ENCODE measurements around the gene DESI1.
A peak's percentile ranks its signal among the peaks of the same experiment; 100 is the strongest.
"Not testable (repeated sequence)": the region's sequence is repeated elsewhere in the genome, so short reads cannot be mapped to it uniquely, and the experiment has no call there.

Gene DESI1

GRCh38 chr22:41631615-41632014, 10.8 kb upstream of the DESI1 start:
- DNase-seq: not testable (repeated sequence)

GRCh38 chr22:41631115-41631514, 10.3 kb upstream of the DESI1 start:
- DNase-seq: not testable (repeated sequence)

- no peak for DNase-seq
Observed at GRCh38 chr22:41625577-41625976, 4.7 kb upstream of the DESI1 start.

DNA sequence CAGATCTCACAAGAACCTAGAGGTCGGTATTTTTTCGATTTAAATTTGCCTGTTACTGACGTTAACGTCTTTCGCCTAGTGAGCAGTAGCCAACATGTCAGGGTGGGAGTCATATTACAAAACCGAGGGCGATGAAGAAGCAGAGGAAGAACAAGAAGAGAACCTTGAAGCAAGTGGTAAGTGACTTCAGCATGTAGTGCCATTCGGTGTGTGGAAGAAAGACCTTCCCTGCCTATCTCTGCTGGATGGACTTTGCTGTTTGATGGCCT, 1.0 kb upstream of the DESI1 start:
- DNase-seq: no peak

GRCh38 chr22:41621099-41621910, 462 bp upstream of the DESI1 start, which contains the start of gene XRCC6:
XRCC6 (plus strand) TSS chr22:41621295; CDS start chr22:41622005, 710 bp downstream.
- peak; percentile 98 for DNase-seq

- peak; percentile 5 for DNase-seq
Observed at GRCh38 chr22:41619979-41620588, 759 bp downstream of the DESI1 start.

DNA sequence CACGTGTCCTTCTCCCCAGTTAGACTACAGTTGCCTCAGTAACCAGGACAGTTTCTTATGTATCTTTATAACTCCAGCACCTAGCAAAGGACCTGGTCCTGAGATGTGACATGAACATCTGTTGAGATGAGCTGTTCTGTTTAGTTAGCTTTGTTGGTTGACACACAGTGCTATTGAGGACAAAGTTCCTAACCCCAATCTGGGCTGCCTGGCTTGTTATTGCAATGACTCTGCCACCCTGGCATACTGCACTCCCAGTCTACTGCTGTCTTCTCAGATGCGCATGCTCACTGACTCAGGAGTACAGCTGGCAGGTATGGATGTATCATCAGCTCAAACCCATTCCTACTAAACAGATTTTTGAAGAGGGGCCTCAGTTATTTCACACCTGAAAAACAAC, 7.4 kb downstream of the DESI1 start:
- DNase-seq: no peak

- no peak for DNase-seq
Observed at GRCh38 chr22:41612603-41613306, 8.1 kb downstream of the DESI1 start.

GRCh38 chr22:41608386-41608785, 12.5 kb downstream of the DESI1 start:
- no peak for DNase-seq

DNA sequence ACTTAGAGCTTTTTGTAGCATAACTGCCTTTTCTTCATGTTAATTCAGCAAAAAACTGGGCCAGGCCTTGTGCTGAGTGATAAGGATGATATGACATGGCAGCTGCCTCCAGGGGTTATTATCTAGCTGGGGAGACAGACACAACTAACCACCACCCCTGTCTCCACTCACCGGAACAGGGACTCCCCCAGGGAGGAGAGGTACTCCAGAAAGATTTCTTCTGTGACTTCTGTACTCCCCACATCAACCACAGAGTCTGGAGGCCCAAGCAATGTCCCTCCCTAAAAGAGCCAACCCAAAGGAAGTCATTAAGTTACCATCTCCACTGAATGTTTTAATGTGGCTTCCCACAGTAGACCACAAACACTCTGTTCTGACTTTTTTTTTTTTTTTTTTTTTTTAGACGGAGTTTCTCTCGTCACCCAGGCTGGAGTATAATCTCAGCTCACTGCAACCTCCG, 16.9 kb downstream of the DESI1 start:
- no peak for DNase-seq

DNA sequence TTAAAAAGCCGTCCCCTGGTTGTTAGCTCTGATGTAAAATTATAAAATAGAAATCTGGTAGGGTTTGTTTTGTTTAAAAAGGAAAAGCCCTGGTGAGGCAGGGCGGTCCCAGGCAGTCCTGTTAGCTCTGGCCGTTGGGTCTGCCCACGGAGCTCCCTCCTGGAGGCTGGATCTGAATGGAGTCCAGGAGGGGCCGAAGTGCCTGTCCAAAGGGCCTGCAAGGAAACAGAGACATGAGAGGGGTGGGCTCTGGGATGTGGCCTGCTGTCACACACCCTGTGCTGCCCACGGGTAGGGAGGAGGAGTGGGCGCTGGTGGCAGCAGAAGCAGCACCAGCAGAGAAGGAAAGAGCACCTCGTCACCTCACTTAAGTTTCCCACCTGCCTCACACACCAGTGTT, 19.9 kb downstream of the DESI1 start:
- no peak for DNase-seq

DNA sequence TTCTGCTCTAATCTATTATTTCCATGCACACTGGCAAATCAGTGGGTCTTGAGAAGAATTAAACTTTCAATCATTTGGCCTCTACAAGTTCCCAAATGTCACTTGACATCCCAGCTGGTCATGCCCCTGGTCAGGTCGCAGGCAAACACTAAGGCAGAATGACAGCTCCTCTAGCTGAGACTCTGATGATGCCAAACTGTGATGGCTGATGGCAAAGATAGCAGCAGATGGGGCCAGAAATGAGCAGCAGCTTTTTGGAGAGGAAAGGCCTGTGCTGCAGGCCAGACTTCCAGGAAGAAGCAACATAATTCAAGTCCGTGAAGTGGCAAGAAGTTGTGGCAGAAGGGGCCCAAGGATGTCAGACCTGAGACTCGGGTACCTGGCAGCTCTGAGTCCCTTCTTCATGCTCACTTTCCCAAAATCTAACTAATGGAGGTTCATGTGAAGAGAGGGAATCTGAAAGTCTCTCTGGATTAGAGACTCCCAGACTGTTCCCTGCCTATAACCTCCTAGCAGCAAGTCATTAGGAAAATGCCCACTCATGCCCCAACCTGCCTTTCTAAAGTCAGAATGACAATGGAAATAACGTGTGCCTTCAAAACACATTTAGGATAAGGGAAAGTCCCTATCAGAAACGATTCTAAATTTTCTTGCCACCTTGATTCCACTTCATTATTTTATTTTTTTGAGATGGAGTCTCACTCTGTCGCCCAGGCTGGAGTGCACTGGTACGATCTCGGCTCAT, 21.8 kb downstream of the DESI1 start:
- DNase-seq: no peak

GRCh38 chr22:41598081-41598480, 22.8 kb downstream of the DESI1 start:
- no peak for DNase-seq

DNA sequence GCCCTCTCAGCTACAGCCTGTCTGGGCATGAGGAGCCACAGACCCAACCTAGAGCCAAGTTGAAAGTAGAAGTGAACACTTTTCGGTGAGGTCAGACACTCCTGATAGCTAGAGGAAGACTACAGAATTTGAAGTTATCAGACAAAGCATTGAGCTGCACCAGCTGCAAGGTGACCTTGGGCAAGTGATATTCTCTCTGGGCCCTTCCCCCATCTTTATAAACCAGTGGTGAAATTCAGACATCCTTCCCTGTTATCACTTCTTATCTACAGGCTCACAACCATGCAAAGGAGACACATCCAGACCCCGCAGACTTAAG, 23.2 kb downstream of the DESI1 start:
- no peak for DNase-seq

DNA sequence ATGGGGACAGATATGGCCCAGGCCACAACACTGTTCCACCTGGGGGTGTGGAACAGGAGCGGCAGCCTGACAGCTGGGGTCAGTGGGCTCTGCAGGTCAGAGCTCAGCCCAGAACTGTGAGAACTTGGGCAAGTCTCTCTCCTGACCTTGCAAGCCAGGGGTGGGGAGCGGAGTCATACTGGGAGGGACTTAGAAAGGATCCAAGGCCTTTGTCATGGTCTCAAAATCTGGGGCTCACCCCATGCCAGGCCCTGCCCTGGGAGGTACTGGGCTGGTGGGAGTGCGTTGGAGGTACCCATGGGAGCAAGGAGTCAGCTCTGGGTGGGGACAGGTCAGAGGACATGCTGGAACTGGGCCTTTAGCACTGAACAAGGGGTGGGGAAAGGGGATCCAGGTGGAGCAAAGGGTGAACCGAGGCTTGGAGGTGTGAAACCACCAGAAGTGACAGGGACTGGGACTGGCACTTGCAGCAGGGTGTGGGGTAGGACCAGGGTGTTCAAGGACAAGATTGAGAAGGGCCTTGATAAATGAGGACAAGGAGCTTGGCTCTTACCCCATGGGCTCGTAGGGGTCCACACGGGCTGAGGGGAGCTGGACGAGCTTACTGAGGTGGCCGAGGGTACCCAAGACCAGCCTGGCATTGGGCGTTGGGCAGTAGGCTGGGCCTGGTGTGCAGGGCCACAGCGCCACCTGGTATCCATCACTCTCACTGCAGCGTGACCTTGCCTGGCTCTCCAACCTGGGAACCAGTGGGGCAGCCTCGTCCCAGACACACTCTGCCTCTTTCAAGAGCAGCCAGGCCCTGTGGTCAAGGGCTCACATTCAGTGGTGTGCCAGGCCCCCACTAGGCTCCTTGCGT, 23.8 kb downstream of the DESI1 start:
- DNase-seq: peak; percentile 28

DNA sequence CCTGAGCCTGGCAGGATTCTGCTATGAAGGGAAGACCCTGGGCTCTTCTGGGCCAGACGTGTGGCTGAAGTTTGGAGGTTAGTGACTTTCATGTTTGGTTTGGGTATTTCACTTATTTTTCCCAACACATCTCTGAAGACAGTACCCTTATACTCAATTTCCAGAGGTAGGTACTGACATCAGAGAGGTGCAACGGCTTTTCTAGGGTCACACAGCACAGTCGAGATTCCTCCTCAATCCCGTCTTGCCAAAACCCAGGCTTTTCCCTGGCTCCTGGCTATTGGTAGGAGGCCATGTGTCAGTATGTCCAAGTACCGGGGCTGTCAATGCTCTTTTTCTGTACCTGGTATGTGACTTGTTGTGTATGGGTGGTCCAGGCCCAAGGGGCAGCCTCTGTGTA, 25.1 kb downstream of the DESI1 start:
- DNase-seq: no peak

DNA sequence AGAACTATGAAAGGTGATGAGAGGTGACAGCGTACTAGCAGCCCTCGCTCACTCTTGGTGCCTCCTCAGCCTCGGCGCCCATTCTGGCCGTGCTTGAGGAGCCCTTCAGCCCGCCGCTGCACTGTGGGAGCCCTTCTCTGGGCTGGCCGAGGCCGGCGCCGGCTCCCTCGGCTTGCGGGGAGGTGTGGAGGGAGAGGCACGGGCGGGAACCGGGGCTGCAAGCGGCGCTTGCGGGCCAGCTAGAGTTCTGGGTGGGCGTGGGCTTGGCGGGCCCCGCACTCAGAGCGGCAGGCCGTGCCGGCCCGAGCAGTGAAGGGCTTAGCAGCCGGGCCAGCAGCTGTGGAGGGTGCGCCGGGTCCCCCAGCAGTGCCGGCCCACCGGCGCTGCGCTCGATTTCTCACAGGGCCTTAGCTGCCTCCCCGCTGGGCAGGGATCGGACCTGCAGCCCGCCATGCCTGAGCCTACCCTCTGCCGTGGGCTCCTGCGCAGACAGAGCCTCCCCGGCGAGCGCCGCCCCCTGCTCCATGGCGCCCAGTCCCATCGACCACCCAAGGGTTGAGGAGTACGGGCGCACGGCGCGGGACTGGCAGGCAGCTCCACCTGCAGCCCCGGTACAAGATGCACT, 27.4 kb downstream of the DESI1 start:
- DNase-seq: not testable (repeated sequence)

- DNase-seq: peak; percentile 97
Observed at GRCh38 chr22:41589391-41590241, 31.2 kb downstream of the DESI1 start, which contains the start of gene PMM1. PMM1 (minus strand) TSS chr22:41589840; CDS start chr22:41589805, 35 bp downstream.

DNA sequence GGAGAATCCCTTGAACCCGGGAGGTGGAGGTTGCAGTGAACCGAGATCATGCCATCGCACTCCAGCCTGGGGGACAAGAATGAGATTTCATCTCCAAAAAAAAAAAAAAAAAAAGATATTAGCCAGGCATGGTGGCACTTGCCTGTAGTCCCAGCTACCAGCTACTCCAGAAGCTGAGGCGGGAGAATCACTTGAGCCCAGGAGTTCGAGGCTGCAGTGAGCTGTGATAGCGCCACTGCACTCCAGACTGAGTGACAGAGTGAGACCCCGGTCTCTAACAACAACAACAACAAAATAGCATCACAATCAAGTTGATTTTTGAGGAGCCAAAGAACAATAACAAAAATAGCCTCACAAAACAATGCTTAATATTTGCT, 33.5 kb downstream of the DESI1 start:
- DNase-seq: no peak

GRCh38 chr22:41585898-41586297, 34.9 kb downstream of the DESI1 start:
- no peak for DNase-seq

- no peak for DNase-seq
Observed at GRCh38 chr22:41584881-41585280, 36.0 kb downstream of the DESI1 start.

All from SHP77 treated with DMSO at 0.1 percent for 48 hours (cell line).